ENCODE results near the gene GSE1.

DNA sequence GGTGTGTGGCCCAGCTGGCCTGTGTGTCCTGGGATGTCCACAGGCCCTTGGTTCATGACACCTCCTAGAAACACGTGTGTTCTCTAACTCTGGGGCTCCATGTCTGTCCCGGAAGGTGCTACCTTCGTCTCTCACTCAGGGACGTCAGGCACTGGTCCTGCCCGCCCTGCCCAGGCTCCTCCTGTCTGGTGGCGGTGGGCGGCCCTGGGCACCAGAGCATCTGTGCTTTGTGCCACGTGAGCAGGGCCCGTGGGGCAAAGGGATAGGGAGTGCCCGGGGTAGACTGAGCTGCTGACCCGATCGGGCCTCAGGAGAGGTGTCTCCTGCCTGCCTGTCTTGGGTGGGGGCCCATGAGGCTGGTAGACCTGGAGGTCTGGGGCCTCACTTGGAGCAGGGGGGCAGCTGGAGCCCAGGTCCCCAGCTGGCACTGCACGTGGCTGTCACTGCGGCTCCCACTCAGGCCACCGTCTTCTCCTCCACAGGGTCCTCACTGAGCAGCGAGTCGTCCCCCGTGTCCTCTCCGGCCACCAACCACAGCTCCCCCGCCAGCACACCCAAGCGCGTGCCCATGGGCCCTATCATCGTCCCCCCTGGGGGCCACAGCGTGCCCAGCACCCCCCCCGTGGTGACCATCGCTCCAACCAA lies 35.1 kb downstream of the GSE1 start:
- TF ChIP-seq, protein P1, sequence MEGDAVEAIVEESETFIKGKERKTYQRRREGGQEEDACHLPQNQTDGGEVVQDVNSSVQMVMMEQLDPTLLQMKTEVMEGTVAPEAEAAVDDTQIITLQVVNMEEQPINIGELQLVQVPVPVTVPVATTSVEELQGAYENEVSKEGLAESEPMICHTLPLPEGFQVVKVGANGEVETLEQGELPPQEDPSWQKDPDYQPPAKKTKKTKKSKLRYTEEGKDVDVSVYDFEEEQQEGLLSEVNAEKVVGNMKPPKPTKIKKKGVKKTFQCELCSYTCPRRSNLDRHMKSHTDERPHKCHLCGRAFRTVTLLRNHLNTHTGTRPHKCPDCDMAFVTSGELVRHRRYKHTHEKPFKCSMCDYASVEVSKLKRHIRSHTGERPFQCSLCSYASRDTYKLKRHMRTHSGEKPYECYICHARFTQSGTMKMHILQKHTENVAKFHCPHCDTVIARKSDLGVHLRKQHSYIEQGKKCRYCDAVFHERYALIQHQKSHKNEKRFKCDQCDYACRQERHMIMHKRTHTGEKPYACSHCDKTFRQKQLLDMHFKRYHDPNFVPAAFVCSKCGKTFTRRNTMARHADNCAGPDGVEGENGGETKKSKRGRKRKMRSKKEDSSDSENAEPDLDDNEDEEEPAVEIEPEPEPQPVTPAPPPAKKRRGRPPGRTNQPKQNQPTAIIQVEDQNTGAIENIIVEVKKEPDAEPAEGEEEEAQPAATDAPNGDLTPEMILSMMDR (IDR thresholded peaks at IDR 0.05) = no peak
- TF ChIP-seq POLR2A (IDR thresholded peaks at IDR 0.05) = no peak
